Liver (tissue), 3 donors: ENCODE results near the gene MMD.

Experiments
- CTCF ChIP-seq: fragments of 150-350 bp; IDR thresholded peaks from 2 replicates; pipeline ENCODE4 v1.5.1; 2017; ENCODE audit warnings: improper control_type of control experiment, low read depth, low read length; ENCODE audit not compliant: missing input control
- GABPA ChIP-seq, 2 donors: IDR thresholded peaks in 1 of 2; conservative IDR thresholded peaks in 1 of 2; 2 replicates each; pipeline ENCODE4 v1.6.1; 2016; ENCODE audit warnings: antibody characterized with exemption in 2 of 2, mild to moderate bottlenecking in 1 of 2, moderate library complexity in 1 of 2
- MAX ChIP-seq: IDR thresholded peaks from 2 replicates; pipeline ENCODE4 v1.6.1; 2016; ENCODE audit warnings: antibody characterized with exemption
- TAF1 ChIP-seq: conservative IDR thresholded peaks from 2 replicates; pipeline ENCODE4 v1.6.1; 2016; ENCODE audit warnings: antibody characterized with exemption, mild to moderate bottlenecking
- ZBTB33 ChIP-seq: IDR thresholded peaks from 2 replicates; pipeline ENCODE4 v1.6.1; 2016; ENCODE audit warnings: antibody characterized with exemption
- donor health status: healthy.
- donor health status: healthy.

- TF ChIP-seq TAF1 (no peak), GABPA (IDR thresholded peaks at IDR 0.05 in 1 of 2, conservative IDR thresholded peaks at IDR 0.05 in 1 of 2) (no peak), MAX (no peak), CTCF (no peak), ZBTB33 (no peak)
Observed at GRCh38 chr17:55405600-55405999, 16.0 kb downstream of the MMD start.
